Trophoblast cell (in vitro differentiated cells and primary cell): Measurements from ENCODE around the gene TCF12.

Experiments used
- DNase-seq, 2 donors: peaks; one replicate each; pipeline ENCODE4 v3.0.0-alpha.2; 2016
- H2AFZ ChIP-seq: 2 replicates; pipeline ENCODE4 v1.6.1; 2013; ENCODE audit warnings: low read length, moderate library complexity, mild to moderate bottlenecking; ENCODE audit not compliant: insufficient read depth, poor library complexity
- H2AK5ac ChIP-seq: 2 replicates; pipeline ENCODE4 v1.6.1; 2013; ENCODE audit warnings: mild to moderate bottlenecking, low read length
- H2BK120ac ChIP-seq: 2 replicates; pipeline ENCODE4 v1.6.1; 2013; ENCODE audit warnings: low read length, mild to moderate bottlenecking, moderate library complexity; ENCODE audit not compliant: insufficient read depth, poor library complexity
- H2BK12ac ChIP-seq: 2 replicates; pipeline ENCODE4 v1.6.1; 2013; ENCODE audit warnings: mild to moderate bottlenecking, low read length, moderate library complexity
- H2BK5ac ChIP-seq: 2 replicates; pipeline ENCODE4 v1.6.1; 2013; ENCODE audit warnings: low read length, low read depth, moderate library complexity, mild to moderate bottlenecking; ENCODE audit not compliant: poor library complexity
- H3K14ac ChIP-seq: 2 replicates; pipeline ENCODE4 v1.6.1; 2013; ENCODE audit warnings: mild to moderate bottlenecking, low read length
- H3K18ac ChIP-seq: 2 replicates; pipeline ENCODE4 v1.6.1; 2013; ENCODE audit warnings: mild to moderate bottlenecking, low read length
- H3K23ac ChIP-seq: 2 replicates; pipeline ENCODE4 v1.6.1; 2013; ENCODE audit warnings: low read length
- H3K27ac ChIP-seq: 2 replicates; pipeline ENCODE4 v1.5.1; 2013; ENCODE audit warnings: low read depth, mild to moderate bottlenecking, inconsistent platforms, low read length, moderate library complexity
- H3K27me3 ChIP-seq: 2 replicates; pipeline ENCODE4 v1.6.1; 2013; ENCODE audit warnings: inconsistent platforms, mild to moderate bottlenecking, low read length, moderate library complexity; ENCODE audit not compliant: insufficient read depth
- H3K36me3 ChIP-seq, 2 experiments: 1 replicate in 1 of 2; 2 replicates in 1 of 2; pipeline ENCODE4 v1.6.1; 2013; ENCODE audit warnings: low read length in 2 of 2, mild to moderate bottlenecking in 2 of 2, moderate library complexity in 1 of 2; ENCODE audit not compliant: insufficient read depth in 2 of 2, control insufficient read depth in 1 of 2
- H3K4ac ChIP-seq: 2 replicates; pipeline ENCODE4 v1.6.1; 2013; ENCODE audit warnings: low read depth, mild to moderate bottlenecking, low read length, moderate library complexity
- H3K4me1 ChIP-seq, 2 experiments: 1 replicate in 1 of 2; 2 replicates in 1 of 2; pipeline ENCODE4 v1.6.1; 2013; ENCODE audit warnings: low read length in 2 of 2, mild to moderate bottlenecking in 2 of 2, moderate library complexity in 1 of 2; ENCODE audit not compliant: insufficient read depth in 2 of 2, control insufficient read depth in 1 of 2
- H3K4me2 ChIP-seq: 2 replicates; pipeline ENCODE4 v1.6.1; 2013; ENCODE audit warnings: inconsistent platforms, mild to moderate bottlenecking, low read length, moderate library complexity
- H3K4me3 ChIP-seq: 2 replicates; pipeline ENCODE4 v1.5.1; 2013; ENCODE audit warnings: mild to moderate bottlenecking, low read depth, low read length, inconsistent platforms
- H3K79me1 ChIP-seq: one replicate; pipeline ENCODE4 v1.6.1; 2013; ENCODE audit warnings: low read length
- H3K79me2 ChIP-seq: 2 replicates; pipeline ENCODE4 v1.6.1; 2013; ENCODE audit warnings: low read length, mild to moderate bottlenecking; ENCODE audit not compliant: control insufficient read depth, insufficient read depth, poor library complexity
- H3K9ac ChIP-seq: 2 replicates; pipeline ENCODE4 v1.6.1; 2013; ENCODE audit warnings: mild to moderate bottlenecking, low read length
- H3K9me3 ChIP-seq: 2 replicates; pipeline ENCODE4 v1.6.1; 2013; ENCODE audit warnings: low read depth, mild to moderate bottlenecking, control low read depth, inconsistent platforms, low read length; ENCODE audit not compliant: insufficient read depth
- H4K12ac ChIP-seq: 2 replicates; pipeline ENCODE4 v1.6.1; 2013; ENCODE audit warnings: low read depth, mild to moderate bottlenecking, low read length, moderate library complexity
- H4K8ac ChIP-seq: 2 replicates; pipeline ENCODE4 v1.6.1; 2013; ENCODE audit warnings: low read depth, mild to moderate bottlenecking, low read length, moderate library complexity
- H4K91ac ChIP-seq: one replicate; pipeline ENCODE4 v1.6.1; 2013; ENCODE audit warnings: low read depth, mild to moderate bottlenecking, low read length, moderate library complexity
- WGBS: extraction: QIAGEN DNeasy Blood & Tissue Kit; methylation state at CpG from one replicate; pipeline ENCODE4 v1.1.7; 2013; ENCODE audit warnings: missing lambda C conversion rate; ENCODE audit not compliant: insufficient read length, insufficient coverage; ENCODE audit errors: extremely low coverage; 5-methylcytosine and 5-hydroxymethylcytosine counted together

Gene TCF12

DNA sequence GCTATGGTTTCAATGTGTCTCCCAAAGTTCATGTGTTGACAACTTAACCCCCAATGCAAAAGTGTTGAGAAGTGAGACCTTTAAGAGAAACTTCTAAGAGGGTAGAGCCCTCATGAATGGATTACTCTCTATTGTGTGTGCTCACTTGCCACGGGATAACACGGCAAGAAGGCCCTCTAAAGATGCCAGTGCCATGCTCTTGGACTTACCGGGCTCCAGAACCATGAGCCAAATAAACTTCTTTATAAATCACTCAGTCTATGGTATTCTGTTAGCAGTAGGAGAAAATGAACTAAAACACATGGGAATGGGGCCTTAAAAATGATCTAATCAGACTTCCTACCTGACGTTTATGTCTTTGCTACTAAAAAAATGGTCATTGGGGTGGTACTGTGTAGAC is 2.6 kb upstream of the TCF12 start:
- no CpG with 5 or more reads among the region's 4 CpGs for WGBS
- peaks cover 18% of the 10 kb centered on the region for H3K79me2 ChIP-seq
- H3K4ac ChIP-seq, result no peak overlapping the region
- H2AFZ ChIP-seq, result no peak overlapping the region
- H3K4me2 ChIP-seq, result no peak overlapping the region
- no peak overlapping the region for H3K23ac ChIP-seq
- peaks cover 22% of the 10 kb centered on the region for H3K79me1 ChIP-seq
- H3K14ac ChIP-seq, result no peak overlapping the region
- H3K9me3 ChIP-seq, result no peaks in the 10 kb centered on the region
- H2BK120ac ChIP-seq, result no peak overlapping the region
- H2BK5ac ChIP-seq, result no peak overlapping the region
- H3K27me3 ChIP-seq, result no peaks in the 10 kb centered on the region
- H2BK12ac ChIP-seq, result no peak overlapping the region
- H3K36me3 ChIP-seq, result no peaks in the 10 kb centered on the region
- no peak overlapping the region for H4K12ac ChIP-seq
- no peak overlapping the region for H4K91ac ChIP-seq
- DNase-seq, result no peak
- no peak overlapping the region for H4K8ac ChIP-seq
- no peak overlapping the region for H3K27ac ChIP-seq
- no peak overlapping the region for H2AK5ac ChIP-seq
- H3K4me1 ChIP-seq, result peaks cover 2 to 4% of the 10 kb centered on the region in 2 experiments
- H3K9ac ChIP-seq, result no peak overlapping the region
- H3K4me3 ChIP-seq, result no peak overlapping the region
- H3K18ac ChIP-seq, result no peak overlapping the region

- DNase-seq, result no peak
- no peak overlapping the region for H3K18ac ChIP-seq
- H3K4ac ChIP-seq, result no peak overlapping the region
- H2AFZ ChIP-seq, result no peak overlapping the region
- no peak overlapping the region for H4K12ac ChIP-seq
- peak overlapping the region; percentile 92 for H3K4me2 ChIP-seq
- no peak overlapping the region for H3K27ac ChIP-seq
- no peaks in the 10 kb centered on the region for H3K27me3 ChIP-seq
- peaks cover 22% of the 10 kb centered on the region for H3K79me1 ChIP-seq
- no peaks in the 10 kb centered on the region for H3K9me3 ChIP-seq
- H4K91ac ChIP-seq, result no peak overlapping the region
- H2BK120ac ChIP-seq, result no peak overlapping the region
- no peak overlapping the region for H2BK12ac ChIP-seq
- H3K14ac ChIP-seq, result no peak overlapping the region
- no peak overlapping the region for H2AK5ac ChIP-seq
- no CpG with 5 or more reads among the region's 8 CpGs for WGBS
- no peaks in the 10 kb centered on the region for H3K36me3 ChIP-seq
- H3K23ac ChIP-seq, result no peak overlapping the region
- no peak overlapping the region for H4K8ac ChIP-seq
- H3K9ac ChIP-seq, result no peak overlapping the region
- H2BK5ac ChIP-seq, result no peak overlapping the region
- peaks cover 18% of the 10 kb centered on the region for H3K79me2 ChIP-seq
- no peak overlapping the region for H3K4me3 ChIP-seq
- H3K4me1 ChIP-seq, result peaks cover 2 to 4% of the 10 kb centered on the region in 2 experiments
Observed at GRCh38 chr15:56916825-56917477, 1.5 kb upstream of the TCF12 start.

DNA sequence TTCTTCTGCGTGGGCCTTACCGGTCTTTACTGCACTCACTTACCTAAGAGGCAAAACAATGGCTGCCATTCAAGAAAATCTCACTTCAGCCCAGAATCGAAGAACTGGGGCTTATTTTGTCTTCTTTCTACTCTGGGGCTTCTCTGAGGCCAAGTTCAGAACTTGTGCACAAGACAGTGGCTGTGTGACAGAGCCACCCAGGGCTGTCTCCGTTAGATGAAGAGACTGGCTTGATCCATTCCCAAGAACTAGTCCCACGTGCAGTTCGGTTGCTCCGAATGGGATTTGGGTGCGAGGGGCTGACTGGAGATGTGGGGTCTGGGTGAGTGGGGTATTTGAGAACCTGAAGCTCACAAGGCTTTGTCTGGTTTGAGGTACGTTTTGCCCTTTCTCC is 795 bp upstream of the TCF12 start:
- WGBS, result no CpG with 5 or more reads among the region's 9 CpGs

GRCh38 chr15:56919031-56919608 is 676 bp downstream of the TCF12 start:
- peak; percentile 62 to 80 for DNase-seq
- Histone ChIP-seq H4K12ac (peak overlapping the region; percentile 100), H3K14ac (peak overlapping the region; percentile 100), H3K27ac (peak overlapping the region; percentile 97), H3K36me3 (no peaks in the 10 kb centered on the region), H4K91ac (peak overlapping the region; percentile 99), H3K23ac (no peak overlapping the region), H4K8ac (peak overlapping the region; percentile 99), H2BK120ac (peak overlapping the region; percentile 98), H2AK5ac (peak overlapping the region; percentile 92), H3K79me2 (peaks cover 18% of the 10 kb centered on the region), H3K4ac (peak overlapping the region; percentile 99), H3K79me1 (peaks cover 22% of the 10 kb centered on the region), H3K4me1 (peaks cover 2 to 4% of the 10 kb centered on the region in 2 experiments), H3K27me3 (no peaks in the 10 kb centered on the region), H3K4me2 (peak overlapping the region; percentile 81), H2BK5ac (peak overlapping the region; percentile 100), H3K18ac (peak overlapping the region; percentile 94), H3K9ac (peak overlapping the region; percentile 99), H2BK12ac (peak overlapping the region; percentile 30), H2AFZ (peak overlapping the region; percentile 75), H3K9me3 (no peaks in the 10 kb centered on the region), H3K4me3 (peak overlapping the region; percentile 94)
- WGBS, result no CpG with 5 or more reads among the region's 81 CpGs

More for the DNA sequence above, 795 bp upstream of the TCF12 start:
- Histone ChIP-seq H3K4me1 (peaks cover 2 to 4% of the 10 kb centered on the region in 2 experiments), H3K36me3 (no peaks in the 10 kb centered on the region), H3K79me2 (peaks cover 18% of the 10 kb centered on the region), H3K9me3 (no peaks in the 10 kb centered on the region), H3K4me3 (peak overlapping the region; percentile 75), H2AK5ac (no peak overlapping the region), H2BK5ac (peak overlapping the region; percentile 55), H2BK120ac (peak overlapping the region; percentile 24), H3K4ac (no peak overlapping the region), H3K23ac (no peak overlapping the region), H2AFZ (peak overlapping the region; percentile 75), H4K12ac (peak overlapping the region; percentile 43), H3K14ac (peak overlapping the region; percentile 80), H3K18ac (peak overlapping the region; percentile 79), H2BK12ac (no peak overlapping the region), H4K91ac (peak overlapping the region; percentile 59), H3K4me2 (peak overlapping the region; percentile 92), H3K27me3 (no peaks in the 10 kb centered on the region), H3K27ac (peak overlapping the region; percentile 78), H3K79me1 (peaks cover 22% of the 10 kb centered on the region), H4K8ac (peak overlapping the region; percentile 76), H3K9ac (peak overlapping the region; percentile 28)
- peak in 1 of 2 donors; percentile 25 for DNase-seq
